Loucy (cell line): ENCODE results near the gene NELL2.

Experiments used
- H2AFZ ChIP-seq: fragments of 200-600 bp; sonication (generic); 2 replicates; pipeline ENCODE4 v1.6.0; 2016; ENCODE audit warnings: antibody characterized with exemption, mild to moderate bottlenecking, low read length, moderate library complexity
- H3F3A ChIP-seq: fragments of 200-600 bp; 2 replicates; pipeline ENCODE4 v1.6.0; 2016; ENCODE audit warnings: antibody characterized with exemption, low read depth, mild to moderate bottlenecking
- H3K27me3 ChIP-seq: fragments of 200-600 bp; sonication (generic); 2 replicates; pipeline ENCODE4 v1.6.1; 2014; ENCODE audit warnings: low read length, mild to moderate bottlenecking; ENCODE audit not compliant: insufficient read depth, poor library complexity, severe bottlenecking
- H3K36me3 ChIP-seq: fragments of 200-600 bp; sonication (generic); 2 replicates; pipeline ENCODE4 v1.6.1; 2016; ENCODE audit warnings: low read length; ENCODE audit not compliant: insufficient read depth
- H3K4me1 ChIP-seq: fragments of 200-600 bp; sonication (generic); 2 replicates; pipeline ENCODE4 v1.5.1; 2014; ENCODE audit warnings: low read length, mild to moderate bottlenecking; ENCODE audit not compliant: insufficient read depth, poor library complexity, severe bottlenecking
- H3K4me2 ChIP-seq: fragments of 200-600 bp; sonication (generic); 2 replicates; pipeline ENCODE4 v1.6.0; 2014; ENCODE audit warnings: antibody characterized with exemption, low read length, low read depth, mild to moderate bottlenecking; ENCODE audit not compliant: poor library complexity, severe bottlenecking
- H3K4me3 ChIP-seq: fragments of 200-600 bp; sonication (generic); 2 replicates; pipeline ENCODE4 v1.5.1; 2014; ENCODE audit warnings: low read length, mild to moderate bottlenecking, mixed read lengths; ENCODE audit not compliant: poor library complexity, severe bottlenecking
- H3K79me2 ChIP-seq: fragments of 200-600 bp; sonication (generic); 2 replicates; pipeline ENCODE4 v1.6.1; 2014; ENCODE audit warnings: low read length; ENCODE audit not compliant: insufficient read depth
- H3K9ac ChIP-seq: fragments of 200-600 bp; sonication (generic); 2 replicates; pipeline ENCODE4 v1.6.0; 2014; ENCODE audit warnings: mild to moderate bottlenecking, low read depth, low read length, moderate library complexity; ENCODE audit not compliant: poor library complexity, severe bottlenecking
- H3K9me2 ChIP-seq: fragments of 200-600 bp; sonication (generic); replicated peaks from 2 replicates; pipeline ENCODE4 v1.6.1; 2016; ENCODE audit warnings: low read depth, low read length, mixed read lengths
- H3K9me3 ChIP-seq: fragments of 200-600 bp; sonication (generic); 2 replicates; pipeline ENCODE4 v1.6.1; 2014; ENCODE audit warnings: mild to moderate bottlenecking, antibody characterized with exemption, low read length, low read depth; ENCODE audit not compliant: insufficient read depth
- H4K20me1 ChIP-seq: fragments of 200-600 bp; sonication (generic); 2 replicates; pipeline ENCODE4 v1.6.0; 2014; ENCODE audit warnings: antibody characterized with exemption, low read length, mild to moderate bottlenecking; ENCODE audit not compliant: insufficient read depth, poor library complexity, severe bottlenecking
- EZH2phosphoT487 ChIP-seq: fragments of 200-600 bp; IDR thresholded peaks from 2 replicates; pipeline ENCODE4 v1.6.1; 2018; ENCODE audit warnings: antibody characterized with exemption, mild to moderate bottlenecking, moderate library complexity, borderline replicate concordance
- TF ChIP-seq, protein P1 (sequence below): fragments of 200-600 bp; sonication (generic); conservative IDR thresholded peaks from 2 replicates; pipeline ENCODE4 v1.5.1; 2014; ENCODE audit warnings: mild to moderate bottlenecking, antibody characterized with exemption, low read length

NELL2 gene

GRCh38 chr12:44717612-44718011 is 158.5 kb downstream of the NELL2 start:
- H3K4me3 ChIP-seq, result no peak overlapping the region
- no peak overlapping the region for H2AFZ ChIP-seq
- H3K9me2 ChIP-seq, result no peaks in the 10 kb centered on the region
- H3K79me2 ChIP-seq, result no peaks in the 10 kb centered on the region
- no peaks in the 10 kb centered on the region for H3K4me1 ChIP-seq
- no peaks in the 10 kb centered on the region for H4K20me1 ChIP-seq
- H3K9ac ChIP-seq, result no peak overlapping the region
- H3K27me3 ChIP-seq, result no peaks in the 10 kb centered on the region
- H3F3A ChIP-seq, result no peaks in the 10 kb centered on the region
- H3K9me3 ChIP-seq, result no peaks in the 10 kb centered on the region
- no peak for TF ChIP-seq EZH2phosphoT487
- TF ChIP-seq, protein P1, sequence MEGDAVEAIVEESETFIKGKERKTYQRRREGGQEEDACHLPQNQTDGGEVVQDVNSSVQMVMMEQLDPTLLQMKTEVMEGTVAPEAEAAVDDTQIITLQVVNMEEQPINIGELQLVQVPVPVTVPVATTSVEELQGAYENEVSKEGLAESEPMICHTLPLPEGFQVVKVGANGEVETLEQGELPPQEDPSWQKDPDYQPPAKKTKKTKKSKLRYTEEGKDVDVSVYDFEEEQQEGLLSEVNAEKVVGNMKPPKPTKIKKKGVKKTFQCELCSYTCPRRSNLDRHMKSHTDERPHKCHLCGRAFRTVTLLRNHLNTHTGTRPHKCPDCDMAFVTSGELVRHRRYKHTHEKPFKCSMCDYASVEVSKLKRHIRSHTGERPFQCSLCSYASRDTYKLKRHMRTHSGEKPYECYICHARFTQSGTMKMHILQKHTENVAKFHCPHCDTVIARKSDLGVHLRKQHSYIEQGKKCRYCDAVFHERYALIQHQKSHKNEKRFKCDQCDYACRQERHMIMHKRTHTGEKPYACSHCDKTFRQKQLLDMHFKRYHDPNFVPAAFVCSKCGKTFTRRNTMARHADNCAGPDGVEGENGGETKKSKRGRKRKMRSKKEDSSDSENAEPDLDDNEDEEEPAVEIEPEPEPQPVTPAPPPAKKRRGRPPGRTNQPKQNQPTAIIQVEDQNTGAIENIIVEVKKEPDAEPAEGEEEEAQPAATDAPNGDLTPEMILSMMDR, result no peak
- no peak overlapping the region for H3K4me2 ChIP-seq
- no peaks in the 10 kb centered on the region for H3K36me3 ChIP-seq

- no peak for TF ChIP-seq EZH2phosphoT487
- TF ChIP-seq, protein P1, result no peak
- H3K9ac ChIP-seq, result no peak overlapping the region
- no peak overlapping the region for H3K4me2 ChIP-seq
- no peaks in the 10 kb centered on the region for H3K4me1 ChIP-seq
- no peaks in the 10 kb centered on the region for H3K9me2 ChIP-seq
- H3K9me3 ChIP-seq, result no peaks in the 10 kb centered on the region
- H2AFZ ChIP-seq, result no peak overlapping the region
- H3K79me2 ChIP-seq, result no peaks in the 10 kb centered on the region
- no peaks in the 10 kb centered on the region for H4K20me1 ChIP-seq
- H3K4me3 ChIP-seq, result no peak overlapping the region
- no peaks in the 10 kb centered on the region for H3K36me3 ChIP-seq
- no peaks in the 10 kb centered on the region for H3K27me3 ChIP-seq
- H3F3A ChIP-seq, result no peaks in the 10 kb centered on the region
Measured at GRCh38 chr12:44716711-44717110, 159.4 kb downstream of the NELL2 start.

DNA sequence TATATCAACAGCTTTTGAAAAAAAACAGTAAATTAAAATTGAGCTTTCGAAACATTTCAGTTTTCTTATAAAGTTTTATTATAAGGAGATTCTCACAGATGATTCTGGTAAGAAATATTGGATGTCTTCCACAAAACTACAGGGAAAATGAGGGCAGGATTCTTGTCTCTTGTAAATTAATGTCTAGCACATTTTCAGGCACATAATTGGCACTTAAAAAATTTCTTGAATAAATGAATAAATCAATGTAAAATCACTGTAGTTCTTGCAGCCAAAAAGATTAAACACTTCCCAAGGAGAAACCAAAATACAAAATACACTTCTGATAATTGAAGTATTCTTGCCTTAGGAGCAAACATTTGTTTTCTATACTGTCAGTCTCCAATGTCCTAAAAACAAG is 164.4 kb downstream of the NELL2 start:
- Histone ChIP-seq H3K4me3 (no peak overlapping the region), H3K36me3 (no peaks in the 10 kb centered on the region)
- TF ChIP-seq, protein P1, result no peak
- TF ChIP-seq EZH2phosphoT487, result no peak

More for the DNA sequence above, 164.4 kb downstream of the NELL2 start:
- H3K4me2 ChIP-seq, result no peak overlapping the region
- H4K20me1 ChIP-seq, result no peaks in the 10 kb centered on the region
- no peaks in the 10 kb centered on the region for H3F3A ChIP-seq
- H2AFZ ChIP-seq, result no peak overlapping the region
- H3K4me1 ChIP-seq, result no peaks in the 10 kb centered on the region
- no peaks in the 10 kb centered on the region for H3K27me3 ChIP-seq
- no peaks in the 10 kb centered on the region for H3K9me2 ChIP-seq
- no peaks in the 10 kb centered on the region for H3K79me2 ChIP-seq
- no peaks in the 10 kb centered on the region for H3K9me3 ChIP-seq
- no peak overlapping the region for H3K9ac ChIP-seq
